HCT116 (cell line): ENCODE data around the gene CFAP99. TPM values are rescaled to one million over a fixed set of nuclear protein-coding genes. Genes with fewer than 3 reads are reported as not detected.

Source experiments
- ATAC-seq: fragments of 200-7000 bp; cut with Tn5 transposase; 2 replicates; pipeline ENCODE4 v1.9.1; 2020; ENCODE audit warnings: mild to moderate bottlenecking, moderate library complexity
- BruUV-seq: library from RNA; stranded (reverse); fragments of 400-500 nt; replicated peaks from 2 replicates; lab custom pipeline; 2021; lab: Mats Ljungman, UMichigan
- CTCF ChIA-PET: fragments of 300-600 bp; sonication (Branson Sonifier 250); formaldehyde crosslinking; loops from one replicate; lab custom pipeline; 2021; ENCODE audit warnings: antibody characterized with exemption; lab: Charles Lee
- POLR2A ChIA-PET: fragments of 300-600, 350-600 bp; sonication (Branson Sonifier 250); formaldehyde crosslinking; loops from one replicate; lab custom pipeline; 2021; ENCODE audit warnings: antibody characterized with exemption; lab: Charles Lee
- RAD21 ChIA-PET, 2 experiments: fragments of 300-600 bp; sonication (Branson Sonifier 250); formaldehyde crosslinking; loops; one replicate each; lab custom pipeline; 2023; ENCODE audit warnings: low total read pairs in 2 of 2; ENCODE audit not compliant: uncharacterized antibody in 2 of 2, unreplicated experiment in 2 of 2, low non-redundant PET in 1 of 2; lab: Charles Lee
- DNase-seq: peaks from one replicate; pipeline ENCODE4 v3.0.0-alpha.2; 2010; ENCODE audit warnings: low read depth, low spot score
- H2AFZ ChIP-seq: fragments of 200-600 bp; shearing (Covaris generic), sonication (generic); 2 replicates; pipeline ENCODE4 v1.6.1; 2017; ENCODE audit warnings: low read depth, mixed run types, mixed read lengths, antibody characterized with exemption, low read length; ENCODE audit not compliant: poor library complexity, severe bottlenecking
- H3K27ac ChIP-seq: 2 replicates; pipeline ENCODE4 v1.5.1; 2012; ENCODE audit warnings: low read depth, low read length
- H3K27me3 ChIP-seq: fragments of 200-600 bp; sonication (generic); 2 replicates; pipeline ENCODE4 v1.6.1; 2016; ENCODE audit warnings: mixed run types, low read length, mixed read lengths; ENCODE audit not compliant: insufficient read depth
- H3K36me3 ChIP-seq, 2 experiments: fragments of 200-500 bp in 1 of 2; fragments of 200-600 bp in 1 of 2; sonication (Bioruptor generic) in 1 of 2; sonication (generic) in 1 of 2; 2 replicates each; pipeline versions ENCODE4 v1.5.1 to v1.6.1; 2014 to 2016; ENCODE audit warnings: low read length in 2 of 2, inconsistent platforms in 1 of 2, mixed read lengths in 1 of 2, mixed run types in 1 of 2; ENCODE audit not compliant: insufficient read depth in 2 of 2, control insufficient read depth in 1 of 2
- H3K4me1 ChIP-seq, 2 experiments: fragments of 200-600 bp in 1 of 2; sonication (generic) in 1 of 2; 2 replicates each; pipeline versions ENCODE4 v1.5.1 to v1.6.1; 2012 to 2017; ENCODE audit warnings: low read length in 2 of 2, inconsistent platforms in 1 of 2, mild to moderate bottlenecking in 1 of 2, mixed read lengths in 1 of 2, mixed run types in 1 of 2, moderate library complexity in 1 of 2; ENCODE audit not compliant: insufficient read depth in 2 of 2, control insufficient read depth in 1 of 2
- H3K4me2 ChIP-seq: fragments of 200-600 bp; sonication (generic); 2 replicates; pipeline ENCODE4 v1.6.1; 2017; ENCODE audit warnings: mixed run types, low read length, mixed read lengths
- H3K4me3 ChIP-seq, 2 experiments: fragments of 200-600 bp in 1 of 2; sonication (generic) in 1 of 2; replicated peaks in 1 of 2; 2 replicates each; pipeline ENCODE4 v1.5.1; 2011 to 2016; ENCODE audit warnings: low read length in 2 of 2, control low read depth in 1 of 2, low read depth in 1 of 2, mild to moderate bottlenecking in 1 of 2, mixed read lengths in 1 of 2, mixed run types in 1 of 2
- H3K79me2 ChIP-seq: fragments of 200-600 bp; sonication (generic); 2 replicates; pipeline ENCODE4 v1.6.1; 2017; ENCODE audit warnings: mild to moderate bottlenecking, mixed run types, low read length, moderate library complexity, mixed read lengths; ENCODE audit not compliant: insufficient read depth
- H3K9ac ChIP-seq: fragments of 200-600 bp; sonication (generic); 2 replicates; pipeline ENCODE4 v1.6.1; 2016; ENCODE audit warnings: low read length, mixed read lengths
- H3K9me2 ChIP-seq: fragments of 200-600 bp; sonication (generic), shearing (Covaris generic); 2 replicates; pipeline ENCODE4 v1.6.1; 2017; ENCODE audit warnings: mixed run types, mild to moderate bottlenecking, moderate library complexity; ENCODE audit not compliant: insufficient read depth
- H3K9me3 ChIP-seq, 2 experiments: fragments of 200-500 bp in 1 of 2; fragments of 200-600 bp in 1 of 2; sonication (Bioruptor generic) in 1 of 2; sonication (generic) in 1 of 2; 2 replicates each; pipeline ENCODE4 v1.6.1; 2014 to 2017; ENCODE audit warnings: low read length in 2 of 2, mixed read lengths in 2 of 2, inconsistent platforms in 1 of 2, low read depth in 1 of 2, mild to moderate bottlenecking in 1 of 2, mixed run types in 1 of 2, moderate library complexity in 1 of 2; ENCODE audit not compliant: control insufficient read depth in 1 of 2, insufficient read depth in 1 of 2
- H4K20me1 ChIP-seq: fragments of 200-600 bp; sonication (generic), shearing (Covaris generic); 2 replicates; pipeline ENCODE4 v1.6.1; 2017; ENCODE audit warnings: mixed run types, mild to moderate bottlenecking, moderate library complexity; ENCODE audit not compliant: insufficient read depth
- ATF3 ChIP-seq: IDR thresholded peaks from 2 replicates; pipeline ENCODE4 v1.6.1; 2012
- CBX3 ChIP-seq: IDR thresholded peaks from 2 replicates; pipeline ENCODE4 v1.6.1; 2012; ENCODE audit warnings: low read depth
- CEBPB ChIP-seq: IDR thresholded peaks from 2 replicates; pipeline ENCODE4 v1.6.1; 2012; ENCODE audit warnings: low read depth
- EGR1 ChIP-seq: IDR thresholded peaks from 2 replicates; pipeline ENCODE4 v1.6.1; 2012; ENCODE audit warnings: low read depth
- EZH2phosphoT487 ChIP-seq: fragments of 200-600 bp; IDR thresholded peaks from 2 replicates; pipeline ENCODE4 v1.6.1; 2018; ENCODE audit warnings: antibody characterized with exemption, borderline replicate concordance
- FOSL1 ChIP-seq: IDR thresholded peaks from 2 replicates; pipeline ENCODE4 v1.6.1; 2012; ENCODE audit warnings: low read depth
- JUND ChIP-seq: IDR thresholded peaks from 2 replicates; pipeline ENCODE4 v1.6.1; 2012
- MAX ChIP-seq: IDR thresholded peaks from 2 replicates; pipeline ENCODE4 v1.6.1; 2012
- POLR2A ChIP-seq: IDR thresholded peaks from 2 replicates; pipeline ENCODE4 v1.7.0; 2011; ENCODE audit warnings: borderline replicate concordance; ENCODE audit not compliant: insufficient read depth, insufficient read length; ENCODE audit errors: extremely low read depth
- POLR2AphosphoS5 ChIP-seq: IDR thresholded peaks from 2 replicates; pipeline ENCODE4 v1.6.1; 2011; ENCODE audit warnings: mild to moderate bottlenecking, low read depth, low read length, moderate library complexity
- RAD21 ChIP-seq: IDR thresholded peaks from 2 replicates; pipeline ENCODE4 v1.6.1; 2012; ENCODE audit warnings: low read depth, mild to moderate bottlenecking
- SIN3A ChIP-seq: IDR thresholded peaks from 2 replicates; pipeline ENCODE4 v1.6.1; 2012; ENCODE audit warnings: low read depth
- SRF ChIP-seq: IDR thresholded peaks from 2 replicates; pipeline ENCODE4 v1.6.1; 2012; ENCODE audit warnings: low read depth
- TCF7L2 ChIP-seq: IDR thresholded peaks from 2 replicates; pipeline ENCODE4 v1.7.0; 2011; ENCODE audit warnings: borderline replicate concordance, inconsistent platforms; ENCODE audit not compliant: insufficient read depth, insufficient read length; ENCODE audit errors: extremely low read depth
- YY1 ChIP-seq: IDR thresholded peaks from 2 replicates; pipeline ENCODE4 v1.6.1; 2011; ENCODE audit warnings: low read length, low read depth, moderate library complexity, mild to moderate bottlenecking; ENCODE audit not compliant: insufficient replicate concordance; ENCODE audit errors: extremely low read depth
- ZBTB33 ChIP-seq: IDR thresholded peaks from 2 replicates; pipeline ENCODE4 v1.6.1; 2011; ENCODE audit warnings: mild to moderate bottlenecking, low read length, moderate library complexity; ENCODE audit not compliant: insufficient replicate concordance; ENCODE audit errors: extremely low read depth
- ZFX ChIP-seq: fragments of 450-650 bp; IDR thresholded peaks from 2 replicates; pipeline ENCODE4 v1.6.1; 2017
- ZNF274 ChIP-seq: fragments of 200-500 bp; sonication (Bioruptor generic); IDR thresholded peaks from 2 replicates; pipeline ENCODE4 v1.6.1; 2014; ENCODE audit warnings: mild to moderate bottlenecking, low read depth, low read length, inconsistent platforms
- intact Hi-C: fragments of 100-400 bp; cut with micrococcal nuclease; formaldehyde crosslinking; loops from 2 replicates; pipeline ENCODE4 v1.10.0; 2022
- total RNA-seq: library from RNA; stranded (reverse); gene quantifications from one replicate; pipeline ENCODE4 v1.2.1, GENCODE V29; 2021; ENCODE audit not compliant: unreplicated experiment

Gene CFAP99
- total RNA-seq, 1 experiment from 2014 or later: 0.42 TPM

GRCh38 chr4:2432991-2433530 lies 14.3 kb downstream of the CFAP99 start:
- CTCF ChIA-PET: interaction anchor here (0.7 kb wide), 1 partner anchor 9 kb away, joined by 3 read pairs; no protein-coding TSS in a partner anchor

GRCh38 chr4:2433609-2434350 lies 15.0 kb downstream of the CFAP99 start:
- no peak overlapping the region for H3K27ac ChIP-seq
- ChIA-PET POLR2A (no interaction called here), RAD21 (no interaction called here), CTCF (interaction anchor here (0.7 kb wide), 1 partner anchor 8 kb away, joined by 3 read pairs; no protein-coding TSS in a partner anchor)
- H3K9me2 ChIP-seq: no peaks in the 10 kb centered on the region
- no peaks in the 10 kb centered on the region for H3K9me3 ChIP-seq
- intact Hi-C loops: no loop called here
- no peaks in the 10 kb centered on the region for H3K27me3 ChIP-seq
- BruUV-seq: no TSS peak
- H3K4me1 ChIP-seq: peaks cover 2 to 10% of the 10 kb centered on the region in 2 experiments; a peak in 3 of 4 replicates
- ATAC-seq (no peak), DNase-seq (no peak)
- no peaks in the 10 kb centered on the region for H4K20me1 ChIP-seq
- no peak overlapping the region for H3K9ac ChIP-seq
- H3K4me3 ChIP-seq: no peak overlapping the region
- no peak overlapping the region for H3K4me2 ChIP-seq
- H2AFZ ChIP-seq: no peak overlapping the region
- H3K36me3 ChIP-seq: no peaks in the 10 kb centered on the region
- no peaks in the 10 kb centered on the region for H3K79me2 ChIP-seq
- no peak for TF ChIP-seq EZH2phosphoT487
- TF ChIP-seq CBX3: no peak
- no peak for TF ChIP-seq ATF3
- TF ChIP-seq ZBTB33: no peak
- no peak for TF ChIP-seq EGR1
- TF ChIP-seq ZNF274: no peak
- TF ChIP-seq TCF7L2: no peak
- no peak for TF ChIP-seq FOSL1

More at GRCh38 chr4:2432991-2433530, 14.3 kb downstream of the CFAP99 start:
- RAD21 ChIA-PET: no interaction called here
- H4K20me1 ChIP-seq: no peaks in the 10 kb centered on the region
- H3K4me3 ChIP-seq: no peak overlapping the region
- intact Hi-C loops: no loop called here
- POLR2A ChIA-PET: no interaction called here
- H3K4me1 ChIP-seq: peaks cover 2 to 10% of the 10 kb centered on the region in 2 experiments; a peak in 3 of 4 replicates
- TF ChIP-seq TCF7L2 (no peak), CEBPB (no peak), ZNF274 (no peak), SRF (no peak), RAD21 (no peak), JUND (no peak), ZFX (no peak), POLR2AphosphoS5 (no peak), SIN3A (no peak), POLR2A (no peak), MAX (no peak), YY1 (no peak), EZH2phosphoT487 (no peak)
- H3K9me2 ChIP-seq: no peaks in the 10 kb centered on the region
- BruUV-seq: no TSS peak
- no peaks in the 10 kb centered on the region for H3K9me3 ChIP-seq
- H3K27ac ChIP-seq: no peak overlapping the region
- no peaks in the 10 kb centered on the region for H3K79me2 ChIP-seq
- H3K27me3 ChIP-seq: no peaks in the 10 kb centered on the region
- no peak for ATAC-seq
- no peak overlapping the region for H3K4me2 ChIP-seq
- no peak overlapping the region for H3K9ac ChIP-seq
- DNase-seq: no peak
- no peaks in the 10 kb centered on the region for H3K36me3 ChIP-seq
- H2AFZ ChIP-seq: no peak overlapping the region
